Sigmoid colon (tissue), 7 donors: Measurements from ENCODE around the gene RNF182. TPM values are rescaled to one million over a fixed set of nuclear protein-coding genes. Genes with fewer than 3 reads are reported as not detected.

Experiments used
- DNase-seq: peaks from one replicate; pipeline ENCODE4 v3.0.0-alpha.2; 2019
- H3K27ac ChIP-seq, 4 donors: fragments of 200-600 bp; sonication (generic); one replicate each; pipeline ENCODE4 v1.5.1; 2016 to 2019; ENCODE audit warnings: mild to moderate bottlenecking in 1 of 4
- H3K27me3 ChIP-seq, 3 donors: fragments of 200-600 bp; sonication (generic); one replicate each; pipeline ENCODE4 v1.5.1; 2019; ENCODE audit warnings: mild to moderate bottlenecking in 1 of 3
- H3K36me3 ChIP-seq, 4 donors: fragments of 200-600 bp; sonication (generic); one replicate each; pipeline ENCODE4 v1.5.1; 2016 to 2019
- H3K4me1 ChIP-seq, 4 donors: fragments of 200-600 bp; sonication (generic); one replicate each; pipeline ENCODE4 v1.5.1; 2017 to 2019
- H3K4me3 ChIP-seq, 4 donors: fragments of 200-600 bp; sonication (generic); one replicate each; pipeline ENCODE4 v1.5.1; 2017 to 2019; ENCODE audit warnings: mild to moderate bottlenecking in 2 of 4, moderate library complexity in 1 of 4
- H3K9me3 ChIP-seq, 4 donors: fragments of 200-600 bp in 3 of 4; sonication (generic) in 3 of 4; one replicate each; pipeline versions ENCODE4 v1.5.1 to v1.6.1; 2013 to 2019
- EP300 ChIP-seq, 4 donors: sonication (generic); formaldehyde crosslinking; IDR thresholded peaks; one replicate each; pipeline ENCODE4 v1.6.1; 2017; ENCODE audit warnings: antibody characterized with exemption in 4 of 4
- POLR2A ChIP-seq, 2 donors: fragments of 450-650 bp; IDR thresholded peaks; one replicate each; pipeline ENCODE4 v1.6.1; 2016; ENCODE audit warnings: antibody characterized with exemption in 2 of 2, mild to moderate bottlenecking in 2 of 2, moderate library complexity in 2 of 2
- POLR2AphosphoS5 ChIP-seq, 4 donors: sonication (generic); formaldehyde crosslinking; IDR thresholded peaks; one replicate each; pipeline ENCODE4 v1.6.1; 2017; ENCODE audit warnings: antibody characterized with exemption in 4 of 4
- WGBS, 2 donors: extraction: QIAGEN DNeasy Blood & Tissue Kit; methylation state at CpG; one replicate each; pipeline ENCODE4 v1.1.7; 2013; 5-methylcytosine and 5-hydroxymethylcytosine counted together
- intact Hi-C: fragments of 100-400 bp; cut with DNase I; formaldehyde crosslinking; loops from one replicate; pipeline ENCODE4 v1.15.1; 2023
- polyA plus RNA-seq, 3 donors: library from polyadenylated mRNA; stranded (reverse); fragments of 200-250 nt; gene quantifications; one replicate each; pipeline ENCODE4 v1.2.3, GENCODE V29; 2013
- total RNA-seq, 4 donors: library from RNA; depleted of rRNA; stranded (reverse); fragments of >200 nt; gene quantifications; one replicate each; pipeline ENCODE4 v1.1.0, GENCODE V29; 2016
- TF ChIP-seq, protein P1 (sequence below), 4 experiments: fragments of 450-650 bp in 3 of 4; fragments of 200-600 bp in 1 of 4; IDR thresholded peaks; one replicate each; pipeline ENCODE4 v1.5.1; 2016 to 2019; ENCODE audit warnings: antibody characterized with exemption in 4 of 4, mild to moderate bottlenecking in 3 of 4, moderate library complexity in 2 of 4
- donor health status: healthy with polysubstance abuse.
- donor health status: Bipolar disorder and iron deficiency.
- donor health status: healthy.

RNF182 gene
- total and polyA plus RNA-seq, 7 donors: 0.06 to 0.71 (median 0.28) TPM; not detected in 2

DNA sequence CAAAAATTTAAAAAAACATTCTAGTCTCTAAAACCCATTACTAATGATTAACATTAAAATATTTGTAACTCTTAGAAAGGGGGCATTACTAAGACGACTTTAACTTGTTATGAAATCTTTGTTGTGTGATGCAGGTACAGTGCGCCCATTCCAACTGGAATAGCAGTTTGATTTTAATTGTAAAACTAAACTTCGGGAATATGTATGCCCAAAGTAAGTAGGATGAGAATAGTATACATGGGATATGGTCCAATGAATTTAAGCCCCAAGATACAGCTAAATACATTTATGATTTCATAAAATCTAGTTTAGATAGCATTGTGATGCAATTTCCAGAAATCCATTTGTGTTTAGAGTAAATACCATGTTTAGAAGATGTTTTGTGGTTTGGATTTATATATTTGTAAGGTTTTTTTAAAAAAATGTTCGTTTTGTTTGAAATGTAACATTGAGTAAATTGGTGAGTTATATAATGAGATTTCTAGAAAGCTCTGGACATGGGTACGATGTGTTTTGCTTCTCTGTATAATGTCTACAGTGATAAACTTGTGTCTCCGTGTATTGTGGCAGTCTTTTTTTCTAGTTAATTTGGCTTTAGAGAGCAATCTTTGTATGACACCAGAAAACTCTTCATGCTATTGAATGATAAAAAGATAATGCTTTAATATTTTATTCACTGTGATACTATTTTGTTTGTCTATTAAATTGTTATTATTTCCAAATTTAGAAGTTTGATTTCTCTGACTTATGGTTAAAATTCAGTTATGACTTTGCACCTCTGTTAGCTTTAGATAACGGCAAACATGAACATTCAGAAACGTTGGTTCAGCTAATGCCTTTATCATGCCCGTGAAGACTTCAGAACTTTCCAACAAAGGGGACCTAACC lies 54.8 kb downstream of the RNF182 start:
- no peaks in the 10 kb centered on the region for H3K9me3 ChIP-seq
- 78 to 89% methylated on average over 9 of the region's 9 CpGs for WGBS, 2 donors
- H3K27ac ChIP-seq: no peak overlapping the region
- H3K4me1 ChIP-seq: no peaks in the 10 kb centered on the region
- no peaks in the 10 kb centered on the region for H3K36me3 ChIP-seq
- DNase-seq: no peak
- intact Hi-C loops: no loop called here
- TF ChIP-seq POLR2A (IDR thresholded peaks at IDR 0.05) (no peak), EP300 (IDR thresholded peaks at IDR 0.05) (no peak), POLR2AphosphoS5 (IDR thresholded peaks at IDR 0.05) (no peak)
- TF ChIP-seq, protein P1, sequence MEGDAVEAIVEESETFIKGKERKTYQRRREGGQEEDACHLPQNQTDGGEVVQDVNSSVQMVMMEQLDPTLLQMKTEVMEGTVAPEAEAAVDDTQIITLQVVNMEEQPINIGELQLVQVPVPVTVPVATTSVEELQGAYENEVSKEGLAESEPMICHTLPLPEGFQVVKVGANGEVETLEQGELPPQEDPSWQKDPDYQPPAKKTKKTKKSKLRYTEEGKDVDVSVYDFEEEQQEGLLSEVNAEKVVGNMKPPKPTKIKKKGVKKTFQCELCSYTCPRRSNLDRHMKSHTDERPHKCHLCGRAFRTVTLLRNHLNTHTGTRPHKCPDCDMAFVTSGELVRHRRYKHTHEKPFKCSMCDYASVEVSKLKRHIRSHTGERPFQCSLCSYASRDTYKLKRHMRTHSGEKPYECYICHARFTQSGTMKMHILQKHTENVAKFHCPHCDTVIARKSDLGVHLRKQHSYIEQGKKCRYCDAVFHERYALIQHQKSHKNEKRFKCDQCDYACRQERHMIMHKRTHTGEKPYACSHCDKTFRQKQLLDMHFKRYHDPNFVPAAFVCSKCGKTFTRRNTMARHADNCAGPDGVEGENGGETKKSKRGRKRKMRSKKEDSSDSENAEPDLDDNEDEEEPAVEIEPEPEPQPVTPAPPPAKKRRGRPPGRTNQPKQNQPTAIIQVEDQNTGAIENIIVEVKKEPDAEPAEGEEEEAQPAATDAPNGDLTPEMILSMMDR (IDR thresholded peaks at IDR 0.05): no peak
- no peak overlapping the region for H3K4me3 ChIP-seq
- no peaks in the 10 kb centered on the region for H3K27me3 ChIP-seq

DNA sequence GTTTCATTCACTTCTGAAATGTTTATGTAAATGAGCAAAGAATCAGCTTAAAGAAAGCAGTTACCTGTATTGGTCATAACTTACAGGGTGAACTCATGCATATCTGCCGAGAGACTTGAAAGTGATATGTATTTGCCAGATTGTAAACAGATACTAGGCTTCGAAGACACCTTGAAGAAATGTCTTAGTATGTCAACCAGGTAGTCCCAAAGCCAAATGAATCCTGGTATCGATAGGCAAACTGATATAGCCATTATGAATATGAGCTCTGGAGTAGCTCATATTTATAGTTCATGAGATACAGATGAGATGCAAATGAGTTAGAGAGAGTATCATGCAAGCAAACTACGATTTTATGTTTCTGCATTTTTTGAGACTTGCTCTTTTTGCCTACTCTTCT lies 55.8 kb downstream of the RNF182 start:
- H3K4me1 ChIP-seq: no peaks in the 10 kb centered on the region
- 57 to 89% methylated on average over 4 of the region's 4 CpGs for WGBS, 2 donors
- intact Hi-C loops: no loop called here
- no peak overlapping the region for H3K4me3 ChIP-seq
- H3K27me3 ChIP-seq: peaks cover 0 to 6% (median 3%) of the 10 kb centered on the region in 3 donors
- no peak overlapping the region for H3K27ac ChIP-seq
- no peaks in the 10 kb centered on the region for H3K9me3 ChIP-seq
- TF ChIP-seq EP300 (IDR thresholded peaks at IDR 0.05): no peak
- no peak for TF ChIP-seq POLR2A (IDR thresholded peaks at IDR 0.05)
- TF ChIP-seq, protein P1 (IDR thresholded peaks at IDR 0.05): no peak
- TF ChIP-seq POLR2AphosphoS5 (IDR thresholded peaks at IDR 0.05): no peak
- no peak for DNase-seq
- H3K36me3 ChIP-seq: no peaks in the 10 kb centered on the region

DNA sequence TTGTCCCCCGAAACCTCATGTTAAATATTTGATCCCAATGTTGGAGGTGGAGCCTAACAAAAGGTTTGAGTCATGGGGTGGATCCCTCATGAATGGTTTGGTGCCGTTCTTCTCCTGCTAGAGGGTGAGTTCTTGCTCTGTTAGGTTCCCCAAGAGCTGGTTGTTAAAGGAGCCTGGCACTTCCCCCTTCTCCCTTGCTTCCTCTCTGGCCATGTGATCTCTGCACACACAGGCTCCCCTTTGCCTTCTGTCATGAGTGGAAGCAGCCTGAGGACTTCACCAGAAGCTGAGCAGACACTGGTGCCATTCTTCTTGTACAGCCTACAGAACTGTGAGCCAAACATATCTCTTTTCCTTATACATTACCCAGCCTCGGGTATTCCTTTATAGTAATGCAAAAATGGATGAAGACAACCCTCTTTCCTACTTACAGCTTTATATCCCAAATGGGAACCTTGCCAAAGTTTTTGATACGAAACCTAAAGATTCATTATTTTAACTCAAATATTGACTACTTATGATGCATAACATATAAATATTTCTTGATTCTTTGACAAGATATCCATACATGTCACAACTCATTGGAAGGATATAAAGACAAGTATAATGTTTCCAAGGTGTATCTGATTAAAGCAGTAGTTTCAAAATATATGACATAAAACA lies 61.0 kb downstream of the RNF182 start:
- Histone ChIP-seq H3K27ac (no peak overlapping the region), H3K27me3 (peaks cover 0 to 22% (median 8%) of the 10 kb centered on the region in 3 donors), H3K4me1 (no peaks in the 10 kb centered on the region), H3K9me3 (no peaks in the 10 kb centered on the region), H3K36me3 (no peaks in the 10 kb centered on the region), H3K4me3 (no peak overlapping the region)
- TF ChIP-seq, protein P1 (IDR thresholded peaks at IDR 0.05): no peak
- TF ChIP-seq POLR2A (IDR thresholded peaks at IDR 0.05) (no peak), EP300 (IDR thresholded peaks at IDR 0.05) (no peak), POLR2AphosphoS5 (IDR thresholded peaks at IDR 0.05) (no peak)
- no peak for DNase-seq
- intact Hi-C loops: no loop called here
- WGBS, 2 donors: 70 to 78% methylated on average over 4 of the region's 4 CpGs

DNA sequence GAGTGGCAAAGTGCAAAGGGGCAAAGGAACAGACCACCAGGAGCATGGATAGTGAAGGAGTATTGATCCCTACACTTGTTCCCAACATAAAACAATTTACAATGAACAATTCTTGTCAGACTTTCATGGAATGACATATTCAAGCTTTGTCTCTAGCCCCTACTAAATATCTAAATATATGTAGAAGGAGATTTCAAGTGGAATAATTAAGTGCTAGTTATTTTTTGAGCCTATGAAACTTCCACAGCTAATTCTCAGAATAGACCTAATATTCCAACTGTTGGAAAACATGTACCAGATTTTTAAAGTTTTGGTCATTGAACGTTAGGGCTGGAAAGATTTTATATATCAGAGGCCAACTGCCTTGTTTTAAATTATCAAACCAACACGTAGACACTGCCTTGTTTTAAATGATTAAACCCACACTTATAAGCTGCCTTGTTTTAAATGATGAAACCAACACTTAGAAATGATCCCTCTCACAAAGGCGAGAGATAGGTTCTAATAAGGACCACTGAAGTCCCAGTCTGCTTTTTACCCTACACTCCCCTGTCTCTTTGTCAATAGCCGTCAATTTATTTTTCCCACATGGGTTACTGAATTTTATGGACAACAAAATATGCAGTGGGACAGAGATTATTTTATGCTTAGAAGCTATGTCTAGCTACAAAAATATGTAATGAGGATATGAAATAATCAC lies 62.1 kb downstream of the RNF182 start:
- no peak for TF ChIP-seq EP300 (IDR thresholded peaks at IDR 0.05)
- no peak for TF ChIP-seq POLR2AphosphoS5 (IDR thresholded peaks at IDR 0.05)
- no peak for TF ChIP-seq POLR2A (IDR thresholded peaks at IDR 0.05)
- no peak for DNase-seq
- Histone ChIP-seq H3K27me3 (peaks cover 0 to 22% (median 8%) of the 10 kb centered on the region in 3 donors), H3K27ac (no peak overlapping the region), H3K4me3 (no peak overlapping the region), H3K36me3 (no peaks in the 10 kb centered on the region), H3K4me1 (no peaks in the 10 kb centered on the region), H3K9me3 (no peaks in the 10 kb centered on the region)
- WGBS, 2 donors: 79 to 86% methylated on average over 4 of the region's 4 CpGs
- intact Hi-C loops: no loop called here
